Activated CD4-positive, alpha-beta T cell treated with anti-CD3 and anti-CD28 coated beads, Interleukin-2, Interleukin-6, amounts not matched to agents 100 ng/mL and 50 ng/mL, durations not matched to agents 16 hours and 8 hours (primary cell): ENCODE data around the gene HSPA4.
"Not testable (repeated sequence)": the region's sequence is repeated elsewhere in the genome, so short reads cannot be mapped to it uniquely, and the experiment has no call there.

Experiments used
- DNase-seq: peaks from one replicate; pipeline ENCODE4 v3.0.0-alpha.2; 2020

HSPA4 gene

DNA sequence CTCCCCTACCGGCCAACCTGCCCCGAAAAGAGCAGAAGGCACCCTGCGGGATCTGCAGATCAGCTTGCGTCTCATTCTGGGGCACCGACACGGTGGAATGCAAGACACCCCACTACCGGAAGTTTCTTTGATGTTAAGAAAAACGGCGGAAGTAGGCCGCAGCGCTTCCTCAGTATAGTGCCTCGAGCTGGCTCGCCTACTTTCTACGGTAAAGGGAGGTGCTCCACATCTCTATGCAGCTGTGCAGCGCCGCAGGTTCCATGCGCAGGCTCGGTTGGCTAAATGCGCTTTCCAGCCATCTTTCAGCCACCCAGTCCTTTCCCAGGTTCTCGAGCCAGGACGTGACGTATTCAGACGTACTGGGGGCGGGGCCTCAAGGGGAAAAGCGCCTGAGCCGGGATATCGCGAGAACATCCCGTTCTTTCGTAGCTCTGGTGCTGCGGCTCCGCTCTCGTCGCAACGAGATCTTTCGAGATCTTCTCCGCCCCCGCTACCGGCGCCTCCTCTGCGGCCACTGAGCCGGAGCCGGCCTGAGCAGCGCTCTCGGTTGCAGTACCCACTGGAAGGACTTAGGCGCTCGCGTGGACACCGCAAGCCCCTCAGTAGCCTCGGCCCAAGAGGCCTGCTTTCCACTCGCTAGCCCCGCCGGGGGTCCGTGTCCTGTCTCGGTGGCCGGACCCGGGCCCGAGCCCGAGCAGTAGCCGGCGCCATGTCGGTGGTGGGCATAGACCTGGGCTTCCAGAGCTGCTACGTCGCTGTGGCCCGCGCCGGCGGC is at the start of gene HSPA4:
Gene HSPA4 (plus strand): TSS at position 472 of the 775 bp plus-strand sequence. CDS start 238 bp downstream, at position 710.
- DNase-seq, result peak; percentile 97

DNA sequence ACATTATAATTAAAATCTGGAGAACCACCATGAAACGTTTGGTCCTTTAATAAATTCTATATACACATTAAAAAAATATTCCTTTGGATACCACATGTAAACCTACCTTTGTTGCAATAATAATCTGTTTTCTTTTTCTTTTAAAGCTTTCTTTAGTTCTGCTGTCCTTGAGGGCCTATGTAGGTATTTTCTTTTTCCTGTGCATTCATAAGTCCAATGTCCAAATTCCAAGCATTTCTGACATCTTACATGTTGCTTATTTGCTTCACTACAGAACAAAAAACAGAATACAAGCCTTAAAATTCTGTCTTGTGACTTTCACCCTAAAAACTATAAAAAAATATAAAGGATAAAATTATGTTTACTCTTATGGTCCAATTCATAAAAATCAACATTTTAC is 45.2 kb upstream of the HSPA4 start:
- DNase-seq, result no peak

DNA sequence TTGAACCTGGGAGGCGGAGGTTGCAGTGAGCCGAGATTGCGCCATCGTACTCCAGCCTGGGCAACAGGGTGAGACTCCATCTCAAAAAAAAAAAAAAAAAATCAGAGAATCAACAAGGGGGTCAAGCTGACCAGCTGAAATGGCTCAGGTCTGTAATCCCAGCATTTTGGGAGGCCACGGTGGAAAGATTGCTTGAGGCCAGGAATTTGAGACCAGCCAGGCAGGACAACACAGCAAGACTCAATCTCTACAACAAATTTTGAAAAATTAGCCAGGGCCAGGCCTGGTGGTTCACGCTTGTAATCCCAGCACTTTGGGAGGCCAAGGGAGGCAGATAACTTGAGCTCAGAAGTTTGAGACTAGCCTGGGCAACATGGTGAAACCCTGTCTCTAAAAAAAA is 43.4 kb upstream of the HSPA4 start:
- not testable (repeated sequence) for DNase-seq

DNA sequence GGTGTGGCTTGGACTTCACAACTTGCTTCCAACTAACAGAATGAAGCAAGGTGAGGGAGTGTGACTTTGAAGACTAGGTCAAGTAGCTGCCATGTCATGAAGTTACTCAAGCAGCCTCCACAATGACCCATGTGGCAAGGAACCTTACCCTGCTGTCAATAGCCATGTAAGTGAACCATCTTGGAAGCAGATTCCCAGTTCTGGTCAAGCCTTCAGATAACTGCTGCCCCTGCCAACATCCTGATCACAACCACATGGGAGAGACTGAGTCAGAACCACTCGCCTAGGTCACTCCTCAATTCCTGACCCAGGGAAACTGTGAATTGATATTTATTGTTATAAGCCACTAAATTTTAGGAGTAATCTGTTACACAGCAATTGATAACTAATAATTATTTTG is 36.3 kb upstream of the HSPA4 start:
- no peak for DNase-seq

DNA sequence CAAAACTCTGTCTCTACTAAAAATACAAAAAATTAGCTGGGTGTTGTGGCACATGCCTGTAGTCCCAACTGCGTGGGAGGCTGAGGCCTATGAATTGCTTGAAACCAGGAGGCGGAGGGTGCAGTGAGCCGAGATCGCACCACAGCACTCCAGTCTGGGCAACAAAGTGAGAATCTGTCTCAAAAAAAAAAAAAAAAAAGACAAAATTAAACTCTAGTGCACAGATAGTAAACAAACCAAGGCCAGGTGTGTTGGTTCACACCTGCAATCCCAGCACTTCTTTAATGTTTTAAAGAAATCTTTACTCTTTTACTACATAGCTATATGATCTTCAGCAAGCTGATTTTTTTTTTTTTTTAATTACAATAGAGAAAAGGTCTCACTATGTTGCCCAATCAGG is 33.8 kb upstream of the HSPA4 start:
- DNase-seq, result no peak

DNA sequence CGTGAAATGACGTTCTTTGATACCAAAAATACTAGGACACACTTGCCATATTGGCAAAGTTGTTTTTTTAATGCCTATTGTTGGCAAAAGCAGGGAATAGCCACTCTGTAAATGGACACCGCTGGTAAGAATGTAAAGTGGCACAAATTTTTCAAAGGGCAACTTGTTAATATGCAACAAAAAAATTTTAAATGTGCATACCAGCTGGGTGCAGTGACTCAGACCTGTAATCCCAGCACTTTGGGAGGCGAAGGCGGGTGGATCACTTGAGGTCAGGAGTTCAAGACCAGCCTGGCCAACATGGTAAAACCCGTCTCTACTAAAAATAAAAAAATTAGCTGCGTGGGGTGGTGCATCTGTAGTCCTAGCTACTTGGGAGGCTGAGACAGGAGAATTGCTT is 32.3 kb upstream of the HSPA4 start:
- not testable (repeated sequence) for DNase-seq

DNA sequence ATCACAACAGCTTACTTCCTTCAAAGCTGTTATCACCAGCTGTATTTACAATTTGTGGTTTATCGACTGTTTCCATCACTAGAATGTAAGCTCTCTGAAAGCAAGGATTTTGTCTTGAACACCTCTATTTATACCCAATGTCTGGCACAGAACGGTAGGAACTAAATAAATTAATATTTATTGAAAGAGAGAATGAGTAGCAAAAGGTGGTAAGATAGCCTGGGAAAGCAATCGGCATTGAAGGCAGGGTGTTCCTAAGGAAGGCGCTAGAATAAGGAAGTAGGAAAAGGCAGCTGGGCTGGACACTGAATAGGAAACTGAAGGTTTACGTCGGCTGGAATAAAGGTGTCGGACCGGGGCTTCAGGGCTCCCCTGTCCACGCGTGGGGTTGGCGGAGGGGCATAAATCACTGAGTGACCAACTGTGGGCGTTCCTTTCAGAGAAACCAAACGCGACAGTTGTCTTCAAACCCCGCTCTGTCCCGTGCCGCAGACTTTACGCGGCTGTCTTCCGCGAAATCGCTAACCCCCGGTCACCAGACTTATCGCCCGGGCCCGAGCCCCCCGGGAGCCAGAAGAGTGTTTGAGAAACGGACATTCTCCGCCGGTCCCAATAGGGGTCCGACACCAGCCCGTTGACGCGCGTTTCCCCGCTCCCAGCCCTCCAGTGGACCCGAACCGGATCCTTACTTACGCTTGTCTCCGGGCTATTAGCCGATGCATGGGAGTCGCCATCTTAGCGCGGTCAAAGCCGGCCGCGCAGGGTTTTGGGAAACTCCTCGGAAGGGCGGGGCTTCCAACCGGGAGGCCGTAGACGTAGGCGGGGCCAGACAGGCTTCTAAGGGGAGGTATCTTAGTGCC is 25.8 kb upstream of the HSPA4 start, which contains the start of gene ZCCHC10:
Gene ZCCHC10 (minus strand): TSS at position 746 of the 860 bp plus-strand sequence. CDS start 12 bp downstream, at position 734.
- DNase-seq, result peak; percentile 96

DNA sequence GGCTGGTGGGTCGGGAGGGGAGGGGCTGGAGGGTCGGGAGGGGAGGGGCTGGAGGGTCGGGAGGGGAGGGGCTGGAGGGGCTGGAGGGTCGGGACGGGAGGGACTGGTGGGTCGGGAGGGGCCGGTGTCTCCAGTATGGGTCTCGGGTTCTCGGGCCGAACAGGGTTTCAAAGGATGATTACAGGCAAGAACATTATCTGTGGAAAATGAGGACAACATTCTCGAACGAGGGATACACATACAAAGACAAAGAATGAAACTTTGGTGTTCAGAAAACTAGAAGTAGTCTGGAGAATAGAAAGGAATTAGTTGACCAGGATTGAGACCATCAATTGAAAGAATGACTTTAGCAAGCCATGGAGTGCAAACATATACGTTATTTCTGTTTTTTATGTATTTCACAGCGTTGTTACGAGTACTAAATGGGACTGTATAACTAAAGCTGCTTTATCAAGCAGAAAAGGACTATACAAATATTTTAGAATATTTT is 25.1 kb upstream of the HSPA4 start:
- no peak for DNase-seq

DNA sequence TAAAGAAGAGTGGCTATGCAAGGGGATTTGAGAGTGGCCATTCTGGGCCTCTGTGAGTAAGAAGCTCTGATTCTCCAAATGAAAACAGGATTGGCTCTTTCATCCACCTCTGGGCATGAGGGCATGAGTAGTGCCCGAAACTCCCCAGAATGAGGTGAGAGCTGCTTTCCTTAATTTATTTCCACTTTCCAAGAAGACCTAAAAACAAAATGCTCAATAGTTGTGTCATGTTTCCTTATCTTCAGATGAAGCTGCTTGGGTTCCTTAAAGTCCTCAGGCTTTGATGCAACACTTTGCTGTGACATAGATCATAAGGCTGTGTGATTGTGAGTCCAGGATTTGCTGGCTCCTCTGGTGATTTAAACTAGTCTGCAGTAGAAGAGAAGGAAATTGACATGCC is 22.4 kb upstream of the HSPA4 start:
- no peak for DNase-seq

DNA sequence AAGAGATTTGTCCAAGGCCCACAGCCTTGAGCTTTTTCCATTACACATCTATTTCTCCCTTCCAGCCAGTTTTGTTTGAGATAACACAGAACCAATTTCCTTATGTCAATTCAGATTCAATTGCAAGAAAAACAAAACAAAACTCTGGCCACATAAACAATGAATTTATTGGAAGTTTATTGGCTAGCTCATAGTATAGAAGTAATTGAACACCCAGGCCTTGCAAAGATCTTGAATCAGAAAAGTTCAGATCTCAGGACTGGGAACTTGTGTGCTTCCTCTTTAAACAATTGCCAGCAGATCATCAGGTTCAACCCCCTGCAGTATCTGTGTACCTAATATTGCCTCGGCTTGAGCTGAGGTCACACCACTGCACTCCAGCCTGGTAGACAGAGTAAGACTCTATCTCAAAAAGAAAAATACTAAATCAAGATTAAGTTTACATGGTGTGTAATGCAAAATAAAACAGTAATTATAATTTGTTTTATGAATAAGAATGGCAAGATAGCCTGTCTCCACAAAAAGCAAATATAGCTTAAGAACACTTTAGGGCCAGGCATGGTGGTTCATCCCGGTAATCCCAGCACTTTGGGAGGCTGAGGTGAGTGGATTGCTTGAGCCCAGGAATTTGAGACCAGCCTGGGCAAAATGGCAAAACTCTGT is 21.3 kb upstream of the HSPA4 start:
- no peak for DNase-seq

DNA sequence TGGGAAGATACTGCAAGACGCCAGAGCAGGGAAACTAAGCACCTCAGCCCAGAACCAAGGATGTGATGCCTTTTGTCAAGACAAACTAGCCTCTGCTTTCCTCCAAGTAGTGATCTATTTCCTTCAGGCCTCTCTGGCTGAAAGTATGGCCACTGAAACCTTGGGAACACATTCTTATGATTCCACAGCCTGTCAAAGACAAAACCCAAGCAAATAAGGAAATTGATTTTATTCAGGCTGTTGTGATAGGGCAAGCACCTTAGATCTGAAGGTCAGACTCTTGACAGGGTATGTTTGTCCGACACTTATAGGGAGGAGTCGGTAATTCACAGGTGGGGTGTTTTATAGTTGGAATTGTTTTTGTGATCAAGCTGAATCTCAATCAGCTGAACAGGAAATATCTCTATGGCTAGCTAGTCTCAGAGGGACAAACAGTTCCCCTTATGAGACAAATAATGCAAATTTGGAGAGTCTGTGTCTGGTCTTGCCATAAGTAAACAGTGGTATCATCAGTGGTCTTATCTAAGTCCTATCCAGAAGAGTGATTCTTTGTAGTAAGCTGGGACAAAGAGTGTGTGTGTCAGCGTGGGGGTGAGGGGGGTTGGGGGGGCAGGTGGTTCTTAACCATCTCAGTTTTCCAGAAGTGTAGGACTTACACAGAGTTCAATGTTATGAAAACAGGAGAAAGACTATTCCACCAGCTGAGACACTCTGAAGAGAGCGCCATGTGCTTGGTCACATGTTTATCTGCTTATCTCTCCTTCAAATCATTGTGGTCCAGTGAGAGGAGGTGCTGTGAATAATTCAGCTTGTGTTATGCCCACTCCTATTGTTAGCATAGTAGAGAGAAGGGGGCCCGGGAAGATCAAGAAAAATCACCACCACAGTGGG is 18.7 kb upstream of the HSPA4 start:
- DNase-seq, result peak; percentile 13

DNA sequence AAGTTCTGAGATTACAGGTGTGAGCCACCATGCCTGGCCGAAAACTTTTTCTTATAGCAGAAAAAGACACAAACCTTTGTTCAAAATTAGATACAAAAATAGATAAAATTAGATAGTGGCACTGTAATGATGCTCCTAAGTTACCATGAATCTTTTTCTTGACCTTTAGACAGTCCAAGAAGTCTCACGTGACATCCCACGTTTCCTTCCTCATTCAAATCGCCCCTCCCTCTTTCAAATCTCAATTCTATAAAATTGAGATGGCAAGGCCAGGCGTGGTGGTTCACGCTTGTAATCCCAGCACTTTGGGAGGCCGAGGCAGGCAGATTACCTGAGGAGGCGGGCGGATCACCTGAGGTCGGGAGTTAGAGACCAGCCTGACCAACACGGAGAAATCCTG is 17.7 kb upstream of the HSPA4 start:
- DNase-seq, result no peak

DNA sequence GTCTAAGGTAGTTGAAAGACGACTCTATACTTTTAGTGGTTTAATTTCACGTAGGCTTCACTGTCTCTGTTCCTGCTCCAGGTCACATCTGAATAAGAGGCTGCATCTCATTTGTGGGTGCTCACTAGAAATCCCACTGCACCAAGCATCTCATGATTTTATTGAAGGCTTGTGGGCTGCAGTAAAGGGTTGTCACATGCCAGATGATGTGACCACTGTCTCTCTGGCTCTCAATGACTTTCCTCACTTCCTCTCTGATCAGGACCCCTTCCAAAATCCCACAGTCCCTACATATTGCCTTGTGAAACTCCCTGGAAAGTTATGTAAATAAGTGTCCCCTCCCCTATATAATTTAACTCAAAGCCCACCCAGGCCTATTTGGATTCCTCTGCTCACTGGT is 16.6 kb upstream of the HSPA4 start:
- DNase-seq, result no peak

DNA sequence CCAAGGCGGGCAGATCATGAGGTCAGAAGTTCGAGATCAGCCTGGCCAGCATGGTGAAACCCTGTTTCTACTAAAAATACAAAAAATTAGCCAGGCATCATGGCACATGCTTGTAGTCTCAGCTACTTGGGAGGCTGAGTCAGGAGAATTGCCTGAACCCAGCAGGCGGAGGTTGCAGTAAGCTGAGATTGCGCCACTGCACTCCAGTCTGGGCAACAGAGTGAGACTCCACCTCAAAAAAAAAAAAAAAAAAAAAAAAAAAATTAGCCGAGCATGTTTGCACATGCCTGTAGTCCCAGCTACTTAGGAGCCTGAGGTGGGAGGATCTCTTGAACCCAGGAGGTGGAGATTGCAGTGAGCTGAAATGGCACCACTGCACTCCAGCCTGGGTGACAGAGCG is 15.1 kb upstream of the HSPA4 start:
- not testable (repeated sequence) for DNase-seq

DNA sequence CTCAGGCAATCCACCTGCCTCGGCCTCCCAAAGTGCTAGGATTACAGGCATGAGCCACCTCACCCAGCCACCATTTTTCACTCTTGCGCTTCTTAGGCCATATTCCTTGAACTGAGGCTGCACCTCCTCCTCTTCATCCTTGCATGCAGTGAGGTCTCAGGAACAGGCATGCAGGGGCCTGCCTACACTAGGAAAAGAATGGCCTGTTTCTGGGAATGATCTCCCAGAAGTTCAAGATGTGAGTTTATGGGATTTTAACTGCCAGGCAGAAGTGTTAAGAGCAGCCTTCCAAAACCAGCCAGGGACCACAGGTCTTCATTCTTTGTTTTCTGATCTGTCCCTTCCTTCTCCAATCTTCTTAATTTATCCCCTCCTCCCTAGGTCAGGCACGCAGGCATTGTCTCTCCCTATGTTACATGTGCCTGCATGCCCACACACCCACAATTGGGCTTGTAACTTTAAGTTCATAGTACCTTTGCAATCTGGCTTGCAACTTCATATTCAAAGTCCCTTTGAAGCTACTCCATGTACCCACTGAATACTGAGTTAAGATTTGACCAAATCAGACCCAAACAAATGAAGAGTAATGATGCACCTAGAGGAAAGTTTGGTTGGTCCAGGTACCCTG is 10.5 kb upstream of the HSPA4 start:
- DNase-seq, result no peak

DNA sequence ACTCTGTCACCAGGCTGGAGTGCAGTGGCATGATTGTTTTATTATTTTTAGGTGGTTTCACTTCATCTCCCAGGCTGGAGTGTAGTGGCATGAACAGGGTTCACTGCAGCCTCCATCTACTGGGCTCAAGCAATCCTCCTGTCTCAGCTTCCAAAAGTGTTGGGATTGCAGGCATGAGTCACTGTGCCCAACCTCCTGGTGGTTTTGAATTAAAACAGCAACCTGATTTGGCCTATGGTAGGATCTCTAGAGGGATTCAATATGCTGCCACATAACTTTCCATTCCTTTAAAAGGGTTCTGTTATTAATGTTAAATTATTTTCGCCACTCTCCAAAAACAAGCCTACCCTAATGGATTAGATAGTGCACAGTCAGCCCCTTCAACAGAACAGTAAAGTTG is 9.9 kb upstream of the HSPA4 start:
- DNase-seq, result no peak

DNA sequence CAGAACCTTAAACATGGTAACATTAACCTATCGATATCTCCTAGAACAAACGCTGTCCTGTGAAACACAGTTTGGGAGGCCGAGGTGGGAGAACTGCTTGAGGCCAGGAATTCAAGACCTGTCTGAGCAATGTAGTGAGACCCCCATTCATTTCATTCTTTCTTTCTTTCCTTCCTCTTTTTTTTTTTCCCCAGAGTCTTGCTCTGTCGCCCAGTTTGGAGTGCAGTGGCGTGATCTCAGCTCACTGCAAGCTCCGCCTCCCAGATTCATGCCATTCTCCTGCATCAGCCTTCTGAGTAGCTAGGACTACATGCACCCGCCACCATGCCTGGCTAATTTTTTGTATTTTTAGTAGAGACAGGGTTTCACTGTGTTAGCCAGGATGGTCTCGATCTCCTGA is 5.3 kb upstream of the HSPA4 start:
- not testable (repeated sequence) for DNase-seq

DNA sequence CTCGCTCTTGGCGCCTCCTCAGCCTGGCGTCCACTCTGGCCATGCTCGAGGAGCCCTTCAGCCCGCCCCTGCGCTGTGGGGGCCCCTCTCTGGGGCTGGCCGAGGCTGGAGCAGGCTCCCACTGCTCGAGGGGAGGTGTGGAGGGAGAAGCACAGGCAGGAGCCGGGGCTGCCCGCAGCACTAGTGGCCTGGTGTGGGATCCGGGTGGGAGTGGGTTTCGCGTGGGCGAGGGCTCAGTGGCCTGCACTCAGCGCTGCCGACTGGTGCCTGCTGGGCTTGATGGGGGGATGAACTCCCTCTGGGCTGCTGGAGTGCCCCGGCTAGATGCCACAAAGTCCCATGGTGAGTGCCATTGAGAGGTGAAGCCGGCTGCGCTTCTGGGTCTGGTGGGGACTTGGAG is 4.4 kb upstream of the HSPA4 start:
- no peak for DNase-seq

DNA sequence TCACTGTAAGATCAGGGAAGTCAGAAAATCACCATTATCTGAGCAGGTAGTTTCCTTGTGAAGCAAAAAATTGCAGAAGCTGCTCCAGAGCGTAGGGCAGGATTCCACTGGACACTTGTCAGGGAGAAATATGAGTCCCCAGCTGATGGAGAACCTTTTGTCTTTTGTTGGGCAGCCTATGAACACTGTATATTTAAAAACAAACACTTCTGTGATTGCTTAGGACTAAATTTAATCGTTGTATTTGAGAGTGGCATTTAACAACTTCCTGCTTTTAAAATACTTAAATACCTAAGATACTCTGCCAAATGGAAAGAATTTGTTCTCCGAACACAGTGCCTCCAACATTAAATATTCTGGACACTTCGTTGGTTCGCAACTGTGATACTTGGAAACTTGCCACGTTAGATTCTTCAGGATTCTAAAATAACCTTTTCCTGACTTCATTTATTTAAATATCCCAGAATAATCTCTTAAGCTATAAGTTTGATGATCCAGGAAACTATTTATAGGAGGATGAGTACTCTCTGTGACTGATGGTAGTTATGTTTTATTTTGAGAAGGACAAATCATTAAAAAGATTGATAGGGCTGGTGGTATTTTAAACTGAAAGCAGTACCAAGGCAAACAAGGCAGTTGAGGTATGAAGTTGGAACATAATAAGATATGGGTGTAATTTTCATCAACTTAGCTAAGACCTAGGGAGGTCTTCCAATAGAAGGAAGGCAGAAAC is 2.7 kb upstream of the HSPA4 start:
- DNase-seq, result no peak

DNA sequence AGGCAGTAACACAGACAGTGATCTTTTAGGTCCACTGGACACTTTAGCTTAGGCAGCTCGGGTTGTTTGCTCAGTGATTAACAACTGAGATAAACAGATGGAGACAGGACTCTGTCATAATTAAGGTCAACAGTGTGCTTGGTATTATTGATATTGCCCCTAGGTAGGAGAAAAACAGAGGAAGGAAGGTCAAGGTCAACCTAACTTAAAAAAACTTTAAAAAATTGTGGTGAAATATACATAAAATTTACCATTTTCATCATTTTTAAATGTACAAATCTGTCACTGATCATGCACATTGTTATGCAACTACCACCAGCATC is 2.1 kb upstream of the HSPA4 start:
- DNase-seq, result no peak

DNA sequence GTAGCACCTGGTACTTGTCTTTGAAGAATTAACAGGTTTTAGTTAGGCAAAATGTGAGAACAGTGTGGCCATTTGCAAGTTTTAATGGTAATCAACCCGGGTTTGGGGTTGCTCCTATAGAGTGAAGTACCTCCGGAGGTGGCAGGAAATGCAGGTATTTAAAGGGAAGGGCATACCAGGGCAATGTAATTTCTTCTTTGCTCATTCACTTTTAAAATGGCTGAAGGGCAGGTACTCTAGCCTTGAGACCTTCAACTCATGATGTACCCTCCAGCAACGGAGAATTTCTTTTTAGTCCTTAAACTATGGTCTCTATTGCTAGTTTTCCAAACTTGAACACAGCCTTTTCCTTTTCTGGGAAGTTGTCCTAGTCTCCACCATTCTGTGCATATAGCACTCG is 1.3 kb upstream of the HSPA4 start:
- peak; percentile 25 for DNase-seq
